ENCODE results near the gene ANO3. TPM values are rescaled to one million over a fixed set of nuclear protein-coding genes. Genes with fewer than 3 reads are reported as not detected.

The ANO3 gene
- total RNA-seq, 1 experiment from 2014 or later: not detected

- Histone ChIP-seq H3K4me3 (ENCODE audit: low read length) (no peak overlapping the region), H3K36me3 (ENCODE audit: low read depth, low read length) (no peaks in the 10 kb centered on the region), H3K4me2 (ENCODE audit: low read length) (no peak overlapping the region), H3K9ac (ENCODE audit: low read length) (no peak overlapping the region), H3K79me2 (ENCODE audit: low read length) (no peaks in the 10 kb centered on the region), H2AFZ (ENCODE audit: low read length) (no peak overlapping the region), H3K4me1 (ENCODE audit: insufficient read depth, low read length) (no peaks in the 10 kb centered on the region), H3K9me2 (replicated peaks; ENCODE audit: low read length) (no peaks in the 10 kb centered on the region), H3K27ac (ENCODE audit: low read length) (no peak overlapping the region), H3K9me3 (ENCODE audit: low read length) (no peaks in the 10 kb centered on the region), H3F3A (ENCODE audit: low read length, unreplicated experiment) (no peaks in the 10 kb centered on the region), H3K27me3 (ENCODE audit: low read length) (no peaks in the 10 kb centered on the region), H4K20me1 (ENCODE audit: low read length) (no peaks in the 10 kb centered on the region)
- DNase-seq (peak; percentile 9), ATAC-seq (peak; percentile 35; the same call in 1 of the 2 replicates)
- ChIA-PET CTCF (no interaction called here), POLR2A (ENCODE audit: unreplicated experiment) (no interaction called here)
- BruUV-seq (replicated peaks): no TSS peak
- TF ChIP-seq CTCF (conservative IDR thresholded peaks at IDR 0.05; ENCODE audit: low read depth, low read length) (no peak), EZH2 (IDR thresholded peaks at IDR 0.05; ENCODE audit: low read length, unreplicated experiment) (no peak), EZH2phosphoT487 (IDR thresholded peaks at IDR 0.05; ENCODE audit: borderline replicate concordance, low read length) (no peak)
- intact Hi-C loops (cut with micrococcal nuclease): no loop called here
These were observed 133.3 kb downstream of the ANO3 start for GRCh38 chr11:26465274-26465673.

- ChIA-PET CTCF (no interaction called here), POLR2A (ENCODE audit: unreplicated experiment) (no interaction called here)
- Histone ChIP-seq H3K4me2 (ENCODE audit: low read length) (no peak overlapping the region), H3K36me3 (ENCODE audit: low read depth, low read length) (no peaks in the 10 kb centered on the region), H3K4me1 (ENCODE audit: insufficient read depth, low read length) (no peaks in the 10 kb centered on the region), H3K27me3 (ENCODE audit: low read length) (no peaks in the 10 kb centered on the region), H3K4me3 (ENCODE audit: low read length) (no peak overlapping the region), H3K79me2 (ENCODE audit: low read length) (no peaks in the 10 kb centered on the region), H3K9me3 (ENCODE audit: low read length) (no peaks in the 10 kb centered on the region), H3F3A (ENCODE audit: low read length, unreplicated experiment) (no peaks in the 10 kb centered on the region), H3K9ac (ENCODE audit: low read length) (no peak overlapping the region), H3K27ac (ENCODE audit: low read length) (no peak overlapping the region), H3K9me2 (replicated peaks; ENCODE audit: low read length) (no peaks in the 10 kb centered on the region), H2AFZ (ENCODE audit: low read length) (no peak overlapping the region), H4K20me1 (ENCODE audit: low read length) (no peaks in the 10 kb centered on the region)
- no TSS peak for BruUV-seq (replicated peaks)
- intact Hi-C loops (cut with micrococcal nuclease): no loop called here
- no peak for TF ChIP-seq CTCF (conservative IDR thresholded peaks at IDR 0.05; ENCODE audit: low read depth, low read length)
- TF ChIP-seq EZH2phosphoT487 (IDR thresholded peaks at IDR 0.05; ENCODE audit: borderline replicate concordance, low read length): no peak
- no peak for TF ChIP-seq EZH2 (IDR thresholded peaks at IDR 0.05; ENCODE audit: low read length, unreplicated experiment)
- DNase-seq (no peak), ATAC-seq (no peak)
These were observed 135.6 kb downstream of the ANO3 start for GRCh38 chr11:26467506-26467905.

DNA sequence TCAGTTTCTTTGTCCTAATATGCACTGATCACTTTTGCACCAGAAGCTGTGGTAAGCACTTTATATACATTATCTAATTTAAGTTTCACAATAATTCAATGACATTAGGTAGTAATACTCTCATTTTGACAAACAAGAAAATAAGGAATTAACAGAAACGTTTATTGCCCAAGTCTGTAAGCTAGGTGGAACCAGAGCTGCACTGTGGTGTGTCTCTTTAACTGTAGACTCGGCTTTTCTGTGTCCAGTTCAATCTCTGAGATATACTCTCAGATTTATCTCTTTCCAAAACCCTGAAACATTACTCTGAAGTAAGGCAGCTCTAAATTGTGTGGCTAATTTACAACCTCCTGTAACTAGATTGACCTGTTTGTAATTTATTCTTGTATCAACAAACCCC, 139.1 kb downstream of the ANO3 start:
- Histone ChIP-seq H3K9me2 (replicated peaks; ENCODE audit: low read length) (no peaks in the 10 kb centered on the region), H3K36me3 (ENCODE audit: low read depth, low read length) (no peaks in the 10 kb centered on the region), H3K4me2 (ENCODE audit: low read length) (no peak overlapping the region), H3K9ac (ENCODE audit: low read length) (no peak overlapping the region), H3K27me3 (ENCODE audit: low read length) (no peaks in the 10 kb centered on the region), H3F3A (ENCODE audit: low read length, unreplicated experiment) (no peaks in the 10 kb centered on the region), H3K9me3 (ENCODE audit: low read length) (no peaks in the 10 kb centered on the region), H2AFZ (ENCODE audit: low read length) (no peak overlapping the region), H3K27ac (ENCODE audit: low read length) (no peak overlapping the region), H3K4me3 (ENCODE audit: low read length) (no peak overlapping the region), H4K20me1 (ENCODE audit: low read length) (no peaks in the 10 kb centered on the region), H3K79me2 (ENCODE audit: low read length) (no peaks in the 10 kb centered on the region), H3K4me1 (ENCODE audit: insufficient read depth, low read length) (no peaks in the 10 kb centered on the region)
- intact Hi-C loops (cut with micrococcal nuclease): no loop called here
- BruUV-seq (replicated peaks): no TSS peak
- ATAC-seq (no peak), DNase-seq (no peak)
- POLR2A ChIA-PET (ENCODE audit: unreplicated experiment): no interaction called here
- TF ChIP-seq EZH2phosphoT487 (IDR thresholded peaks at IDR 0.05; ENCODE audit: borderline replicate concordance, low read length): no peak
- no peak for TF ChIP-seq CTCF (conservative IDR thresholded peaks at IDR 0.05; ENCODE audit: low read depth, low read length)
- TF ChIP-seq EZH2 (IDR thresholded peaks at IDR 0.05; ENCODE audit: low read length, unreplicated experiment): no peak
- CTCF ChIA-PET: no interaction called here

All from PC-3 (cell line).